Osteocyte (in vitro differentiated cells): Measurements from ENCODE around the gene FADS2. TPM values are rescaled to one million over a fixed set of nuclear protein-coding genes. Genes with fewer than 3 reads are reported as not detected.

Experiments used
- DNase-seq: peaks from one replicate; pipeline ENCODE4 v3.0.0; 2021; ENCODE audit warnings: mixed read lengths; ENCODE audit not compliant: unreplicated experiment; ENCODE audit errors: extremely low spot score
- H3K27ac Mint-ChIP-seq: one replicate; pipeline ENCODE4 v1.8.0; 2021; ENCODE audit warnings: mild to moderate bottlenecking, mixed read lengths; ENCODE audit not compliant: unreplicated experiment
- H3K27me3 Mint-ChIP-seq: one replicate; pipeline ENCODE4 v1.8.0; 2021; ENCODE audit warnings: mixed read lengths; ENCODE audit not compliant: unreplicated experiment
- H3K36me3 Mint-ChIP-seq: one replicate; pipeline ENCODE4 v1.8.0; 2021; ENCODE audit warnings: mixed read lengths; ENCODE audit not compliant: unreplicated experiment
- H3K4me1 Mint-ChIP-seq: one replicate; pipeline ENCODE4 v1.8.0; 2021; ENCODE audit warnings: mixed read lengths; ENCODE audit not compliant: unreplicated experiment
- H3K4me3 Mint-ChIP-seq: one replicate; pipeline ENCODE4 v1.8.0; 2021; ENCODE audit warnings: mild to moderate bottlenecking, moderate library complexity, mixed read lengths; ENCODE audit not compliant: unreplicated experiment
- H3K9me3 Mint-ChIP-seq: one replicate; pipeline ENCODE4 v1.8.0; 2021; ENCODE audit warnings: mixed read lengths; ENCODE audit not compliant: unreplicated experiment
- CTCF ChIP-seq: fragments of 200-600 bp; sonication (generic); IDR thresholded peaks from 2 replicates; pipeline ENCODE4 v1.5.0; 2021; ENCODE audit warnings: antibody characterized with exemption, mild to moderate bottlenecking, moderate library complexity
- total RNA-seq: library from RNA; stranded (reverse); gene quantifications from 2 replicates; pipeline ENCODE4 v1.2.1, GENCODE V29; 2021

The FADS2 gene
- total RNA-seq, 1 donor from 2014 or later, result 207 TPM

GRCh38 chr11:61797263-61797944, 30.7 kb upstream of the FADS2 start:
- peak; percentile 87 for DNase-seq
- Mint-ChIP-seq H3K36me3 (peaks cover 3% of the 10 kb centered on the region), H3K9me3 (no peaks in the 10 kb centered on the region), H3K4me3 (no peak overlapping the region), H3K27ac (peak overlapping the region; percentile 74), H3K27me3 (no peaks in the 10 kb centered on the region), H3K4me1 (peaks cover 21% of the 10 kb centered on the region)
- TF ChIP-seq CTCF, result peak; percentile 89

GRCh38 chr11:61799665-61800284, 28.3 kb upstream of the FADS2 start:
- Mint-ChIP-seq H3K27me3 (no peaks in the 10 kb centered on the region), H3K4me1 (peaks cover 14% of the 10 kb centered on the region), H3K27ac (peak overlapping the region; percentile 5), H3K36me3 (peaks cover 9% of the 10 kb centered on the region), H3K4me3 (no peak overlapping the region), H3K9me3 (no peaks in the 10 kb centered on the region)
- no peak for DNase-seq
- no peak for TF ChIP-seq CTCF

GRCh38 chr11:61800331-61801281, 27.5 kb upstream of the FADS2 start:
- no peak for DNase-seq
- no peak for TF ChIP-seq CTCF
- no peaks in the 10 kb centered on the region for H3K9me3 Mint-ChIP-seq
- peaks cover 16% of the 10 kb centered on the region for H3K36me3 Mint-ChIP-seq
- H3K27ac Mint-ChIP-seq, result peak overlapping the region; percentile 36
- H3K27me3 Mint-ChIP-seq, result no peaks in the 10 kb centered on the region
- H3K4me3 Mint-ChIP-seq, result no peak overlapping the region
- H3K4me1 Mint-ChIP-seq, result peaks cover 11% of the 10 kb centered on the region

GRCh38 chr11:61802605-61803004, 25.5 kb upstream of the FADS2 start:
- H3K27me3 Mint-ChIP-seq, result no peaks in the 10 kb centered on the region
- no peak for DNase-seq
- no peak overlapping the region for H3K4me3 Mint-ChIP-seq
- no peak for TF ChIP-seq CTCF
- H3K36me3 Mint-ChIP-seq, result peaks cover 22% of the 10 kb centered on the region
- H3K9me3 Mint-ChIP-seq, result no peaks in the 10 kb centered on the region
- no peak overlapping the region for H3K27ac Mint-ChIP-seq
- peaks cover 3% of the 10 kb centered on the region for H3K4me1 Mint-ChIP-seq
